ENCODE data around the gene DSCAML1. TPM values are rescaled to one million over a fixed set of nuclear protein-coding genes. Genes with fewer than 3 reads are reported as not detected.

The DSCAML1 gene
- polyA plus RNA-seq (ENCODE audit: insufficient read length): 0.63 TPM

DNA sequence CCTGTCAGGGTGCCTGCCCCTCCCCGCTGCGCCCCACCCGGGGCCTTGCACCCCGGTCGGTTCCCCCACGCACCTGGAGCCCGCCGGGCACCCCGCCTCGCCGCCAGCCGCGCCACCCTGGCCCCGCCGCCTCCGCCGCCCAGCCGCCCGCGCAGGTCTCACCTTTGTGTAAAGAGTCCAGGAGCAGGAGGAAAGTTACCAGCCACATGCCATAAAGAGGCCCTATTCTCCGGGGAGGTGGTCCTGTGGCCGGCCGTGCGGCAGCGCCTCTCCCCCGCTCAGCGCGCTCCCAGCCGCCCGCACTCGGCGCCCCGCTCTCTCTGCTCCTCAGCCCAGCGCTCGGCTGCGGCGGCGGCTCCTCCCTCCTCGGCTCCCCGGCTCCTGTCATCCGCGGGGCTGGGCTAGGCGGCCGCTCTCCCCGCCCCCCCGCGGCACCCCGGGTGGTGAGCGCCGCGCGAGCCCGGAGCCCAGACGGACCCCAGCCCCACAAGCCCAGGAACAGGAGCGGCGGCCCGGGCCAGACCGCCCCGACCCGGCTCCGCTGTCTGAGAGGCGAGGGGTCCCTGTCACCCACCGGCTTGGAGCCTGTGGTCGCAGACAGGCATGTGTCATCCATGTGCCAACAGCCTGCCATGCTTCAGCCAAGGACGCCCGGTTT lies at the start of gene DSCAML1:
Gene DSCAML1, minus strand, starts transcription at position 345 of the 658 bp plus-strand sequence. Its CDS starts 137 bp downstream, at position 208.
- DNase-seq: no peak

DNA sequence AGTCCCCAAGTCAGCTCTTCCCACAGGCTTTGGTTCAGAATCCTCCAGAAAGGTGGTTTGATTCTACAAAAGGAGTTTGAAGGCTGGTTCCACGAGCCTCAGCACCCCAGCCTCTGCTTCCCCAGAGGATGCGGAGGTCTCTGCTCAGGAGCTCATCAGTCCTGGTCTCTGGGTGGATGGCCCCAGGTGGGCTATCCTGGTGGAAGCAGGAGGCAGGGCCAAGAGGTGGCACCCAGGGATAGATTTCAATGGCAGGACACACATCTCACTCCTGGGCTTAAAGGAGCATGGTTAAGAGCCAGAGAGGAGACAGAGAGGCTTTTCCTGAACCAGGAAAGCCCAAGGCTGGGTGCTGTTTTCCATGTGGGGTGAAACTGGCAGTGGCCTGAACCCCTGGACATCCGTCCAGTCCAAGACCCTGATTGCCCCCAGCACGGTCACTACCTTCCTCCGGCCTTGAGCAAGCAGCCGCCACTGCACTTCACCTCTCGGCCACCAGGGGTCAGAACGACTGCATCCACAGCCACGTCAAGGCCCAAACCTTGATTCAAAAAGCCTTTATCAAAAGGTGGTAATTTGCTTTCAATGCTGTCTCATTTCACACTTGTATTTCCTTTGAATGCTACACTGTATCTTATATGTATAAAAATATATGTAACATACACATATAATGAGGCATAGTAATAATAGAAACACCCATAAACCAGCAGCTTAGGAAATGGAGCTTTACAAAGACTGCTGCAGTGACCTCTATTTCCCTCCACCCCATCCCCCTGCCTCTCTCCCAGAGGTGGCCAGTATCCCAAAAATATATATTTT lies 46.9 kb upstream of the DSCAML1 start:
- peak; percentile 74 for DNase-seq

DNA sequence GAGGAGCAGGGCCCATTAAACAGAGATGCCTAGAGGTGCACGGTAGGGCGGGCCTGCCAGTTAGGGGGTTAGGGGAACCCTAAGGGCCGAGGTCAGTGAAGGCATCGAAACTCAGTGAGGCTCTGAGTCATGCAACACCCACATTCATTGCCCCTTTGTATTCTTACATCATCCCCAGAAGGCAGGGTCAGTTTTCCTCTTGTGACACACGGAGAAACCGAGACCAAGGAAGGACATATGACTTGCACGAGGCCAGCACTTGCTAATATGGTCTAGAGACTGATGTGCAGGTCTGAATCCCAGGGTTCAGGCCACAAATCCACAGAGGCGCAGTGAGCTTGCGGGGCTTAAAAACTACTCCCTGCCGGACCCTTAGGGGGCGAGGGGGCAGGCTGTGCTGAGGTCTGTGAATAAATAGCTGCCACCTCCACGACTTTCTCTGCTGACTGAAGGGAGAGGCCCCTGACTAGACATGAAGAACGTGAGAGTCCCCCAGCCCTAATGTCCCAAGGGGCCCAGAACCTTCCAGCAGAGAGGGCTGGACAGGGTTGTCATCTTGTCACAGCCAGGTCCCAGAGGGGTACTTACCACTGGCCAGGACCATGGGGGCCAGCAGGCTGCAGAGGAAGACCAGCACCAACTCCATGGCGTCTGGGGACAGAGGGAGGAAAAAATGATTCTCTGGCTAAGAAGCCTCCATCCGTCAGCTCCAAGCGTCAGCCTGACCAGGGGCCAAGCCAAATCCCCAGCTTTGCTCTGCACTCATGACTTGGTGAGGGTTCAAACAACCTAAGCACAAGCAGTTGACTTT lies 45.3 kb upstream of the DSCAML1 start:
- DNase-seq: no peak

- DNase-seq: no peak
Measured at GRCh38 chr11:117841551-117842031, 44.6 kb upstream of the DSCAML1 start.

DNA sequence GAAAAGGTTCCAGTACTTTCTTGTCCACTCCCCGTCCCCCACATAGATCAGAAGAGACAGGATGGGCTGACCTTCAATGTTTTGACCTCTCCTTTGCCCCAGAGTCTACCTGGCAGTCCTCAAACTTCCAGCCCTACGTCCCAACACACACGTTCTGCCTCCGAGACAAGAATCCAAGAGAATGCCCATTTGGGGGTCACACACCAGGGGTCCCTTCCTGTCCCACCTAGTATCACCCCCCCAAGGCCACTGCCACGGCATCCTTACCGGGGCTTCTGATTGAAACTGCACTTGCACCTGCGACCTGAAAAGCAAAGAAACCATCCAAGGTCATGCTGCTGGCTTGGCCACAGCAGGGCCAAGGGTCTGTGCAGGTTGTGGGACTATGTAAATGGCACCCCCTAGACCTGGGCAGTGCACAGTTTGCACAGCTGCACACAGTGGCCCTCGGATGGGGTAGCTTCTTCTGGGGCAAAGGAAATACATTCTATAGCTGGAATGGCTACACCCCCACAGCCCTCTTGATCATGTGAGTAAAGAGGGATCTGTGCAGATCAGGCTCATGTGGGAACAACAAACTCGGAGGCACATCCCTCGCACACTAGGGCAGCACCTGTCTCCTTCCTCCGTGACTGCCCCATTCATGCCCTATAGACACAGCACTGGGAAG lies 44.0 kb upstream of the DSCAML1 start:
- no peak for DNase-seq

GRCh38 chr11:117839936-117840813 lies 43.2 kb upstream of the DSCAML1 start:
- DNase-seq: no peak

- no peak for DNase-seq
Measured at GRCh38 chr11:117839380-117839881, 42.4 kb upstream of the DSCAML1 start.

DNA sequence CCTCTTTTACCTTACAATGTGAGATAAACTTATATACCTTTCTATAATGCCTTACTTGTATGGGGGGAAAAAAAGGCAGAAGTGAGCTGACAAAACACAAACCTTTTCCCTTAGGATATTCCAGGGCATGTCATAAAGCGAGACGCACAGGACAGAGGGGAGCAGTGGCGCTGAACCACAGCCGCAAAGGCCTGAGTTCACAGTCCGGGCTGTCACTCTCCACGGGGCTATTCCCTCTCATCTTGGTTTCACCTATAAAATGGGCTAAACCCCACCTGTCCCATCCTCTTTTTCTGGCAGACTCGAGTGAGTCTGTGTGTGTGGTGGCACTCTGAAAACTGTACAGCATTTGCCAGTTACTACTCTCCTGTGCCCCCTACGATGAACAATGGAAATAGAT lies 41.9 kb upstream of the DSCAML1 start:
- DNase-seq: no peak

- DNase-seq: no peak
Measured at GRCh38 chr11:117837791-117838190, 40.8 kb upstream of the DSCAML1 start.

DNA sequence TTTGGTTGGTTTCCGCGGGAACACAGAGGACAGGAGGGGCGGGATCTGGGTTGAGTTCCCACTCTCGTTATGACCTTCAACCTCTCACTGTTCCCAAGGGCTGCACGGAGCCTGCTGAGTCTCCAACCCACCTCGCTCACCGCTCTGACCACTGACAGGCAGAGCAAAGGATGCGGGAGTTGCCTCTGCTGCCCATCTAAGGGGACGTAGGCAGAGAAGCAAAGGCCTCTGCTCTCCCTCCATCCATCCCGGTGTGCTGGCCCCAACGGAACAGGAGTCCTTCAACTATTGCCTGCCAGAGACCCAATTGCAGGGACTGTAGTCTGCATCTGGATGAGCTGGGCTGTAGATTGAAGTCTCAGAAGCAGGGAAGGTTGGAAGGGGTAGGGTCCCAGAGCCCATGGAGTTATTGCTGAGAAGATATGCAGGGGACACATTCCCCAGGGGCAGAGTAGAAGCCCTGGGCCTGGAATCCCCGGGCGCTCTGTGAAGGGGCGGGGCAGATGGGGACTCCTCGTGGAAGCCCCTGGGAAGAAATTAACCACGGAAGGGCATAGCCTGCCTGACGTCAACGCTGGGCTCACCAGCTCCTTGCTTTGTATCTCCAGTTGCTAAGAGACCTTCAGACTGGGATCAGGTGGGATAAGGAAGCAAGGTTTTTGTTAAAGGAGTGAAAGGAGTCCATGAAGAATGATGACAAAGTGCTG lies 40.2 kb upstream of the DSCAML1 start:
- DNase-seq: no peak

GRCh38 chr11:117836077-117836960 lies 39.3 kb upstream of the DSCAML1 start:
- no peak for DNase-seq

DNA sequence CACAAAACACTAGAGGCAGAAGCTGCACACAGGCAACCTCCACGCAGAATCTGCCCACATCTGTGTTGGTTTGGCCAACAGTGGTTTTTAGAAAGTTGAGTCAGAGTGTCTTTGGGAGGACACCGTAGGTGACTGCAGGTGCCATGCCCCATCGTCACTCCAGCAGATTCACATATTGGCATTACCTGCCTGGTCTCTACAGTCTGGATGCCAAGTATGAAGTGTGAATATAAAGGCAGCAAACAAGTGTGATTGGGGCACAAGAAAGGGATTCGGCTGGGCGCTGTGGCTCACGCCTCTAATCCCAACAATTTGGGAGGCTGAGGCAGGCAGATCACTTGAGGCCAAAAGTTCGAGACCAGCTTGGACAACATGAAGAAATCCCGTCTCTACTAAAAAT lies 38.6 kb upstream of the DSCAML1 start:
- DNase-seq: no peak

DNA sequence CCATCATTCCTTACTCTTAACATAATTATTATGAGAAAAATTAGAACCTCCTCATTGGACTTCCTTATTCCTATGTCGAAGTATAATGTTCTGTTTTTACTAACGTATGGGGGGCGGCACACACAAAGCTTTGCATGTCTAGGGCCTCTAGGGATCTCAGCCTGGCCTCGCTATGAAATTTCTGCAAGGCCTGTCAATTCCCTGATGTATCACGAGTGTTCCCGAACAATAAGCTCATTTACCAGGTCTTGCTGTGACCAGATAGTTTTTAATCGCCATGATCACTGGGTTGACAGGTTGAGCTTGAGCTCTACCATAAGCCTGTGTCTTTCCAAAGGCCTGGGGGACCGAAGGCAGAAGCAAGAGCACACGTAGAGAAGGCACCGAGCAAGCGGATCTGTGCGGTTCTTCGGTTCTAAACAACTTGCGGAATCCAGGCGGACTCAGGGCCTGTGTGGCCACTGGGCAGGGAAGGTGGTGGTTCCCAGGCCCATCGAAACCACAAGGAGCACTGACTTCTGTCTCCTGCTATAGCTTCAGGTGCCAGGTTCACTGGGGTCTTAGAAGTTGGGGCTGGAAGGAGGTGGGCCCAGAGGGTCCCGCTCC lies 37.9 kb upstream of the DSCAML1 start:
- no peak for DNase-seq

DNA sequence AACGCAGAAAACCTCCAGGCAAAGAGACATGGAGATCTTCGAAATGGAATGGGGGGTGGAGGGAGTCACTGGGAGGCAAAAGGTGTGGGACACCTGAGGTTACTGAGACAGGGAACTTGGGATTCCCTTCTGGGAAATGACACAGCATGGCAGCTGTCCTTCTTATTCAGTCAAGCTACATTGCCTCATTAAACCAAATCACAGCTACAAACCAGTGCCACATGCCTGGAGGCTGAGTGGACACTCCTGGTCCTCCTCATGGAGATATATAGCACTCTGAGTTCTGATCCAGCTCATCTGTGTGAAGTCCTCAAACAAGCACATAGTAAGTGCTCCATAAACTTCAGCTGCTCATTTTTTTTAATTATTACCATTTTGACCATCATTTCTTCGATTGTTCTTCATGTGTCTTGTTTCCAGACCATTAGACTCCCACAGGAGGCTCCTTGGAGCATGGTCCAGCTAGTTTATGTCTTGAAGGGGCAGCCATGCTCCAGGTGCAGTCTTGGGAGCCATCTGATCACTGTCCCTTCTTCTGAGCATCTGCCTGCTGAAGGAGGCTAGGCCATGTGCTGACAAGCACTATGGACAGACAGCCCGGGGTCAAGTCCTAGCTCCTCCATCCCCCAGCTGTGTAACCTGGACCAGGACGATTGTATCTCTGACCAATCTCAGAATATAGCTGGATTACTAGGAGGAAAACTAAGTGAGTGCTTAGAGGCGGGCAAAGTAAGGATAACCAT lies 37.2 kb upstream of the DSCAML1 start:
- DNase-seq: no peak

- no peak for DNase-seq
Measured at GRCh38 chr11:117833401-117833891, 36.4 kb upstream of the DSCAML1 start.

GRCh38 chr11:117832511-117832910 lies 35.5 kb upstream of the DSCAML1 start:
- no peak for DNase-seq

GRCh38 chr11:117831661-117832415 lies 34.8 kb upstream of the DSCAML1 start:
- DNase-seq: no peak

Measured in hindlimb muscle (tissue), 1 donor.